A673 (cell line): ENCODE results near the gene TENT5C. TPM values are rescaled to one million over a fixed set of nuclear protein-coding genes. Genes with fewer than 3 reads are reported as not detected.

Source experiments
- BruUV-seq: library from RNA; stranded (reverse); fragments of 400-500 nt; replicated peaks from 2 replicates; lab custom pipeline; 2021; lab: Mats Ljungman, UMichigan
- CTCF ChIA-PET: fragments of 300-600 bp; sonication (Branson Sonifier 250); formaldehyde crosslinking; loops from one replicate; lab custom pipeline; 2022; ENCODE audit warnings: antibody characterized with exemption; lab: Charles Lee
- POLR2A ChIA-PET: fragments of 300-600 bp; sonication (Branson Sonifier 250); formaldehyde crosslinking; loops from one replicate; lab custom pipeline; 2022; ENCODE audit warnings: antibody characterized with exemption; ENCODE audit not compliant: low non-redundant PET; lab: Charles Lee
- DNase-seq: peaks from one replicate; pipeline ENCODE4 v3.0.0-alpha.2; 2015; ENCODE audit warnings: low spot score
- H3K27ac ChIP-seq: fragments of 200-600 bp; sonication (generic); 2 replicates; pipeline ENCODE4 v1.5.1; 2016; ENCODE audit warnings: mixed run types, low read depth, mild to moderate bottlenecking, mixed read lengths, antibody characterized with exemption, low read length; ENCODE audit not compliant: poor library complexity, severe bottlenecking
- H3K27me3 ChIP-seq: fragments of 200-600 bp; sonication (generic); replicated peaks from 2 replicates; pipeline ENCODE4 v1.6.1; 2017; ENCODE audit warnings: mixed run types, low read depth, mild to moderate bottlenecking, mixed read lengths, antibody characterized with exemption, low read length; ENCODE audit not compliant: insufficient read depth, poor library complexity
- H3K36me3 ChIP-seq: fragments of 200-600 bp; sonication (generic); 2 replicates; pipeline ENCODE4 v1.6.1; 2016; ENCODE audit warnings: mixed run types, mild to moderate bottlenecking, mixed read lengths, antibody characterized with exemption, low read length; ENCODE audit not compliant: insufficient read depth, poor library complexity, severe bottlenecking
- H3K4me1 ChIP-seq: fragments of 200-600 bp; sonication (generic); 2 replicates; pipeline ENCODE4 v1.6.1; 2017; ENCODE audit warnings: mixed run types, mild to moderate bottlenecking, mixed read lengths, antibody characterized with exemption, low read length; ENCODE audit not compliant: insufficient read depth, poor library complexity, severe bottlenecking
- H3K4me3 ChIP-seq: fragments of 200-600 bp; sonication (generic); 2 replicates; pipeline ENCODE4 v1.5.1; 2016; ENCODE audit warnings: low read depth, mixed run types, mild to moderate bottlenecking, mixed read lengths, low read length; ENCODE audit not compliant: poor library complexity, severe bottlenecking
- H3K9me3 ChIP-seq: fragments of 200-600 bp; sonication (generic); 2 replicates; pipeline ENCODE4 v1.6.1; 2016; ENCODE audit warnings: mixed run types, low read depth, mild to moderate bottlenecking, mixed read lengths, antibody characterized with exemption, low read length; ENCODE audit not compliant: poor library complexity, severe bottlenecking
- CTCF ChIP-seq: fragments of 300-800, 200-600 bp; sonication (generic); conservative IDR thresholded peaks from 2 replicates; pipeline ENCODE4 v1.5.1; 2017; ENCODE audit warnings: low read depth, mild to moderate bottlenecking, antibody characterized with exemption, low read length, moderate library complexity, mixed read lengths
- EZH2 ChIP-seq: fragments of 200-600 bp; sonication (generic); IDR thresholded peaks from 2 replicates; pipeline ENCODE4 v1.6.1; 2017; ENCODE audit warnings: borderline replicate concordance, low read depth, mild to moderate bottlenecking, mixed read lengths, antibody characterized with exemption, low read length; ENCODE audit not compliant: poor library complexity, severe bottlenecking
- intact Hi-C: fragments of 100-400 bp; cut with micrococcal nuclease; formaldehyde crosslinking; loops from one replicate; pipeline ENCODE4 v1.10.0; 2022; ENCODE audit not compliant: unreplicated experiment
- total RNA-seq: library from RNA; stranded (reverse); gene quantifications from 2 replicates; pipeline ENCODE4 v1.2.3, GENCODE V29; 2021

The TENT5C gene
- total RNA-seq, 1 experiment from 2014 or later, result 1.1 TPM

- H3K27me3 ChIP-seq, result no peaks in the 10 kb centered on the region
- no TSS peak for BruUV-seq
- H3K4me3 ChIP-seq, result no peak overlapping the region
- no peaks in the 10 kb centered on the region for H3K9me3 ChIP-seq
- H3K4me1 ChIP-seq, result no peaks in the 10 kb centered on the region
- intact Hi-C loops, result no loop called here
- H3K27ac ChIP-seq, result no peak overlapping the region
- no peak for DNase-seq
- POLR2A ChIA-PET, result no interaction called here
- TF ChIP-seq EZH2 (no peak), CTCF (no peak)
- CTCF ChIA-PET, result interaction anchor here (0.7 kb wide), 1 partner anchor 10 kb away, joined by 9 read pairs; no protein-coding TSS in a partner anchor
- no peaks in the 10 kb centered on the region for H3K36me3 ChIP-seq
Measured at GRCh38 chr1:117599286-117600221, 6.3 kb upstream of the TENT5C start.

- CTCF ChIA-PET, result interaction anchor here (0.5 to 0.7 kb wide), 2 partner anchors 11 to 23 kb away, joined by 8 to 9 read pairs; no protein-coding TSS in a partner anchor
Measured at GRCh38 chr1:117600325-117600943, 5.4 kb upstream of the TENT5C start.

More at GRCh38 chr1:117600325-117600943, 5.4 kb upstream of the TENT5C start:
- Histone ChIP-seq H3K27me3 (no peaks in the 10 kb centered on the region), H3K9me3 (no peaks in the 10 kb centered on the region), H3K4me1 (no peaks in the 10 kb centered on the region), H3K4me3 (no peak overlapping the region), H3K36me3 (no peaks in the 10 kb centered on the region), H3K27ac (no peak overlapping the region)
- no peak for DNase-seq
- TF ChIP-seq EZH2, result no peak
- TF ChIP-seq CTCF, result no peak
- POLR2A ChIA-PET, result no interaction called here
- intact Hi-C loops, result no loop called here
- no TSS peak for BruUV-seq
